Medulla oblongata (tissue), 1 donor: ENCODE results near the gene SEPTIN11.

Experiments used
- DNase-seq: peaks from one replicate; pipeline ENCODE4 v3.0.0-alpha.2; 2015; ENCODE audit errors: extremely low spot score

The SEPTIN11 gene

GRCh38 chr4:76949276-76950051 lies at the start of gene SEPTIN11:
Gene SEPTIN11, plus strand, starts transcription at chr4:76949752. Its CDS starts 152 bp downstream, at chr4:76949904.
- peak; percentile 92 for DNase-seq

DNA sequence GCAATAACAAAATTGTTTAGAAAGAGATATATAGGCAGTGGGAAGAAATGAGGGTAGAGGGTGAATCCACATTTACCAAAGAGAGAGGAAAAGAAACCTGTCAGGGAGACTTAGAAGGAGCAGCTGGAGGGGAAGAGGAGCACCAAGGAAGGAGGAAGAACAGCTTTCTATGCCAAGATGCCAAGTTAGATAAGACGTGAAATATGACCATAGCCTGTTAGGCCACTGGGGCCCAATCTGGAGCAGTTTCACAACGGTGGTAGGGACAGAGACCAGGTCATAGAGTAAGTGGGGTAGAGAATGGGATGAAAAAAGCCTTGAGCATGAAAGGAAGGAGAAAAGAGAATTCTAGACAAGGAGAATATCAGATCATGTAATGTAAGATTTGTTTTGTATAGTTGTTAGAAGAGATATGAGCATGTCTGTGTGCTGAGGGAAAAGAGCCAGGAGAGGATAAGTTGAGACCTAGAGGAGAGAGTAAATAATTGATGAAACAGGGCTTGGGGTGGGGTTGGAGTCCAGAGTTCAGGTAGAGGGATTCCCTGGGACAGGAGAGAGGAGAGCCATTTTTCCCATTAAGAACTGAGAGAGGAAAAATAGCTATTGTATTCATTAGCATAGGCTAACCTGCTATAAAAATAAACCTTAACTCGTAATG lies 47.2 kb upstream of the SEPTIN11 start:
- DNase-seq, result no peak

GRCh38 chr4:76904646-76905190 lies 44.8 kb upstream of the SEPTIN11 start:
- DNase-seq, result no peak

GRCh38 chr4:76905521-76905920 lies 44.0 kb upstream of the SEPTIN11 start:
- no peak for DNase-seq

GRCh38 chr4:76909711-76910110 lies 39.8 kb upstream of the SEPTIN11 start:
- no peak for DNase-seq

GRCh38 chr4:76920715-76921114 lies 28.8 kb upstream of the SEPTIN11 start:
- DNase-seq, result no peak

DNA sequence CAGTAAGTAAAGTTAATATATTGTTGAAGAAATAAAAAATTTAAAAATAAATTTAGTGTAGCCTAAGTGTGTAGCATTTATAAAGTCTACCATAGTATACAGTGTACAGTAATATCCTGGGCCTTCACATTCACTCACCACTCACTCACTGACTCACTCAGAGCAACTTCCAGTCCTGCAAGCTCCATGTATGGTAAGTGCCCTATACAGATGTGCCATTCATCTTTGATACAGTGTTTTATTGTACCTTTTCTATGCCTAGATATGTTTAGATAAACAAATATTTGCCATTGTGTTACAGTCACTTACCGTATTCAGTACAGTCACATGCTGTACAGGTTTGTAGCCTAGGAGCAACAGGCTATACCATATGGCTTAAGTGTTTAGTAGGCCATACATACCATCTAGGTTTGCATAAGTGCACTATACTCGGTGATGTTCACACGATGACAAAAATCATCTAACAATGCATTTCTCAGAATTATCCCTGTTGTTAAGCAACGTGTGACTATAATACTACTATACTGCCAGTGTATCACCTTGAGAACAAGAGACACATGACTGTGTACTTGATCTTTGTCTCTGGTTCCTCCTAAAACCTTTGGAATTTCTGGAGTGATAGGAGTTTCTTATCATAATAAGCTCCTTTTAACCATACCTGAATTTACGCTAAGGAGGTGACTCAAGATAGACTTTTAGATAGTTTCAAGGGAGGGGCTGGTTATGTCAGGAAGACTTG lies 25.8 kb upstream of the SEPTIN11 start:
- no peak for DNase-seq

GRCh38 chr4:76926841-76927240 lies 22.7 kb upstream of the SEPTIN11 start:
- DNase-seq, result no peak

- no peak for DNase-seq
These were observed 18.9 kb upstream of the SEPTIN11 start for GRCh38 chr4:76930685-76931084.

GRCh38 chr4:76931087-76931486 lies 18.5 kb upstream of the SEPTIN11 start:
- DNase-seq, result no peak

DNA sequence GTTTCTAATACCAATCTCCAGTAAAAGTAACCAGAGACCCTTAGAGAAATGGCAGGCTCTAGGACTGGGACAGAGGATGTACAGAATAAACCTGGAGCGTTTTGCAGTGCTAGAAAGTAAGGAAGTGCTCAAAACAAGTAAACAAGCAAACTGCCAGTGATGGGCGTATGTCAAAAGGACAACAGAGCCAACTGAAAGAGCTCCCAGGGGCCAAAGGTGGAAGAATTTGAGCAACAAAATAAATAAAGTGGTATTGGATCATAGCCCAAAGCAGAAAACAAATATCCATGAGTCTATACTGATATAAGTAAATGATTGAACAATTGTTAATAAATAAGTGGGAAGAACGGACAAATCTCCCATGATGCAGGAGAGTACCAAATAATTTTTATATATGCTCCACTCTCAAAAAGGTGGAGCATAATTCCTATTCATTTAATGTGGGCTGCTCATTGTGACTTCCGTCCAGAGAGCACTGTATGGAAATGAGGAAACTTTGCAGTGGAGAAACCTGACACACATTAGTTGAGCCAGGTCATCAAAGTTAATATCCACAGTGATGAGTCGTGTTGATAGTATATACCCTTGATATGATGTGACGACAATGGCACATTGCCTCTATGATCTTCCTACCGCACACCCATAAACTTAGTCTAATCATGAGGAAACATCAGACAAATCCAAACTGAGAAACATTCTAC lies 17.8 kb upstream of the SEPTIN11 start:
- no peak for DNase-seq

- no peak for DNase-seq
These were observed 10.4 kb upstream of the SEPTIN11 start for GRCh38 chr4:76939184-76939583.

GRCh38 chr4:76943129-76943620 lies 6.4 kb upstream of the SEPTIN11 start:
- DNase-seq, result no peak

DNA sequence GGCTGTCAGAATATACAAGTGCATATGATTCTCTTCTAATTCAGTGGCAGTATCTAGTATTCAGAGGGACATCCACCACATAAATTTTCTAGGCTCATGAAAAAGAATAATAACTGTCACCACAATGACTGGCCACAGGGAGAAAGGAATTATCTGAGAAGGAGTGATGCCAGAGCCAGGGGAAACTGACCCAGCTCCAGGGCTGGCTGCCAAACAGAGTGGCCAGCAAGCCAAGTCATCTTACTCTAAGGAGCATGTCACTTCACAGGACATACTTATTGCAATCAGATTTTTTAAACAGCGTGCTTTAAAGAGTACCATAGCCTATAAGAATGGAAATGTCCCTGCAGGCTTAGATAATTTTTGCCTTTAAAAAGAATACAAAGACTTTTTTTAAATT lies 5.8 kb upstream of the SEPTIN11 start:
- peak; percentile 58 for DNase-seq

DNA sequence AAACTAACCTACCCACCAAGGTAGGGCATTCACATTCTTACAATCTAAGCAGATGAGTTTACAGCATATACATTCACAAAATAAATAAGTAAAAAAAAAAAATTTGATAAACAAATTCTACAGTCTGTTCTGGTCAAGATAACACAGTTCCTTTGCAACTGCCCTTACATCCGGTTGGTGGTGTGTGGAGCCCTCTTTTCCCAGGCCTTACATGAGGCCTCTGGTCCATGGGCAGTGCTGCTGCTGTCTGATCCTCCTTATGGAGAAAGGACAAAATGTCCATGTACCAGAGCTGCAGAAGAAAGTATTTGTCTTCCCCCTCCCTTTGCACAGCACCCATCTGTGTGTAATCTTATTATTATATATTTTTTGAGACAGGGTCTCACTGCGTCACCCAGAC lies 2.2 kb upstream of the SEPTIN11 start:
- DNase-seq, result no peak

DNA sequence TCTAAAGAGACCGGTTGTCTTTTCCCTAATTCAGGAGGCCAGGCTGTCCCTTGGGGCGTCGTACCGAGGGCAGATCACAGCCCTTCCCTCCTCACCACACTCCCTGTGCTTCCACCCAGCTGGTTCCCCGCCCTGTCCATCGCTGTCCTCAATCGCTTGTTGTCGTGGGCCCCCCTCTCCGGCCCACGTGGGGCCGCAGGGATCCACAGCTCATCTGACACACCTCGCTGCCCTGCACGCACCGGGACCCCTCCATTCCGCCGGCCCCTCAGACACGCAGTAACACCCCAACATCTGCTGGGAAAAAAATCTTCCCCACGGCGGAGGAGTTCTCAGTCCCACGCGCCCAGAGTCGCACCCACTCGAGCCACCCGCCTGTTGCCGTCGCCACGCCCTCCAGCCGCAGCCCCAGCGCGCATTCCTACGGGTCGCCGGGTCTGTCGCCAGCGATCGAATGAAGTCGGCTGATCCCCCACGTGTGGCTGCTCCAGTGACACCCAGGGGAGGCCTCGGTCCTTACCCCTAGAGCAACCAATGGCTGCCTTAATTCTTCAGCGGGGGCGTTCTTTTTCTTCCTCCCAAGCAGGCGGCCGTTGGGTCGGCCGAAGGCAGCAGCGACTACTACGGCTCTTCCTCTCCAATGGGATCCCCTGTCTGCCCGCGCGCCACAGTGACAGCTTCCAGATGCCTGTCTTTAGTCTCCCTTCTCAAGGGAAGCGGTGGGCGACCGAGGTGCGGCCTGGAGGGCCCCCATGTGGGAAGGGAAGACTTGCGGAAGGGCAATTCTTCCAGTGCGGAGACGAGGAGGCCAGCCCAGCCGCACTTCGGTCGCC lies 893 bp upstream of the SEPTIN11 start:
- peak; percentile 72 for DNase-seq

- DNase-seq, result peak; percentile 67
These were observed 752 bp downstream of the SEPTIN11 start for GRCh38 chr4:76950052-76950955.

- DNase-seq, result peak; percentile 24
These were observed 1.6 kb downstream of the SEPTIN11 start for GRCh38 chr4:76950956-76951671.

DNA sequence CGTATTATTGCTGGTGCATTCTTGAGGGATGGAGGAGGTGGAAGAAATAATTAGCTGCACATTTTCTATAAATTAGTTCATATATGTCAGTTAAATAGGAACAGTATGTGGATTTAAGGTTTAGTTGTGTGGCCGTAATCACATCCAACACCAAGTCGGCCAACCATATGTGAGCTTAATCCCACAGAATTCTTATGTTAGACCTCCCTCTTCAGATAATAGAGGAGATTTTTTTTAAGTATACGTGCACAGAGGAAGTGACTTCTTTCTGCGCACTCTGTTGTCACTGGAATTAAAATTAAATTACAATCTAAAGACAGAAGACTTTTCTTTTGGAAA lies 2.1 kb downstream of the SEPTIN11 start:
- no peak for DNase-seq
